MCF 10A (cell line): ENCODE measurements around the gene SLC12A1. TPM values are rescaled to one million over a fixed set of nuclear protein-coding genes. Genes with fewer than 3 reads are reported as not detected.

Experiments used
- BruUV-seq: library from RNA; stranded (reverse); fragments of 400-500 nt; replicated peaks from 2 replicates; lab custom pipeline; 2021; lab: Mats Ljungman, UMichigan
- CTCF ChIA-PET: fragments of 300-600 bp; sonication (Branson Sonifier 250); formaldehyde crosslinking; extraction: SDS; loops from one replicate; lab custom pipeline; 2021; ENCODE audit warnings: antibody characterized with exemption, inconsistent platforms; lab: Yijun Ruan, JAX
- POLR2A ChIA-PET: fragments of 300-600, 350-650 bp; sonication (Branson Sonifier 250); formaldehyde crosslinking; extraction: SDS; loops from one replicate; lab custom pipeline; 2020; ENCODE audit warnings: antibody characterized with exemption, inconsistent platforms; lab: Yijun Ruan, JAX
- DNase-seq: peaks from one replicate; pipeline ENCODE4 v3.0.0-alpha.2; 2018; ENCODE audit not compliant: unreplicated experiment
- H3K27ac Mint-ChIP-seq: one replicate; pipeline ENCODE4 v1.8.0; 2022; ENCODE audit warnings: mild to moderate bottlenecking, low read depth, mixed read lengths; ENCODE audit not compliant: unreplicated experiment
- H3K27me3 Mint-ChIP-seq: one replicate; pipeline ENCODE4 v1.8.0; 2022; ENCODE audit warnings: mixed read lengths; ENCODE audit not compliant: insufficient read depth, unreplicated experiment
- H3K36me3 Mint-ChIP-seq: one replicate; pipeline ENCODE4 v1.8.0; 2022; ENCODE audit warnings: mild to moderate bottlenecking, moderate library complexity, mixed read lengths; ENCODE audit not compliant: insufficient read depth, unreplicated experiment
- H3K4me1 Mint-ChIP-seq: one replicate; pipeline ENCODE4 v1.8.0; 2022; ENCODE audit warnings: mixed read lengths; ENCODE audit not compliant: insufficient read depth, unreplicated experiment
- H3K4me3 Mint-ChIP-seq: one replicate; pipeline ENCODE4 v1.8.0; 2022; ENCODE audit warnings: mild to moderate bottlenecking, moderate library complexity, mixed read lengths; ENCODE audit not compliant: unreplicated experiment
- H3K9me3 Mint-ChIP-seq: one replicate; pipeline ENCODE4 v1.8.0; 2022; ENCODE audit warnings: mixed read lengths; ENCODE audit not compliant: unreplicated experiment
- intact Hi-C: fragments of 100-400 bp; cut with micrococcal nuclease; formaldehyde crosslinking; loops from 2 replicates; pipeline ENCODE4 v1.14.1; 2022
- total RNA-seq: library from RNA; stranded (reverse); gene quantifications from 2 replicates; pipeline ENCODE4 v1.2.3, GENCODE V29; 2022
- TF ChIP-seq, protein P1 (sequence below): fragments of 200-600 bp; IDR thresholded peaks from one replicate; pipeline ENCODE4 v1.8.0; 2022; ENCODE audit warnings: antibody characterized with exemption, mild to moderate bottlenecking; ENCODE audit not compliant: unreplicated experiment

SLC12A1 gene
- total RNA-seq, 1 experiment from 2014 or later, result not detected

- Mint-ChIP-seq H3K27ac (peak overlapping the region; percentile 96), H3K4me3 (peak overlapping the region; percentile 98), H3K27me3 (no peaks in the 10 kb centered on the region), H3K36me3 (peaks cover 8% of the 10 kb centered on the region), H3K9me3 (no peaks in the 10 kb centered on the region), H3K4me1 (peaks cover 19% of the 10 kb centered on the region)
- DNase-seq, result no peak
- BruUV-seq, result TSS peak; percentile 54
- TF ChIP-seq, protein P1, sequence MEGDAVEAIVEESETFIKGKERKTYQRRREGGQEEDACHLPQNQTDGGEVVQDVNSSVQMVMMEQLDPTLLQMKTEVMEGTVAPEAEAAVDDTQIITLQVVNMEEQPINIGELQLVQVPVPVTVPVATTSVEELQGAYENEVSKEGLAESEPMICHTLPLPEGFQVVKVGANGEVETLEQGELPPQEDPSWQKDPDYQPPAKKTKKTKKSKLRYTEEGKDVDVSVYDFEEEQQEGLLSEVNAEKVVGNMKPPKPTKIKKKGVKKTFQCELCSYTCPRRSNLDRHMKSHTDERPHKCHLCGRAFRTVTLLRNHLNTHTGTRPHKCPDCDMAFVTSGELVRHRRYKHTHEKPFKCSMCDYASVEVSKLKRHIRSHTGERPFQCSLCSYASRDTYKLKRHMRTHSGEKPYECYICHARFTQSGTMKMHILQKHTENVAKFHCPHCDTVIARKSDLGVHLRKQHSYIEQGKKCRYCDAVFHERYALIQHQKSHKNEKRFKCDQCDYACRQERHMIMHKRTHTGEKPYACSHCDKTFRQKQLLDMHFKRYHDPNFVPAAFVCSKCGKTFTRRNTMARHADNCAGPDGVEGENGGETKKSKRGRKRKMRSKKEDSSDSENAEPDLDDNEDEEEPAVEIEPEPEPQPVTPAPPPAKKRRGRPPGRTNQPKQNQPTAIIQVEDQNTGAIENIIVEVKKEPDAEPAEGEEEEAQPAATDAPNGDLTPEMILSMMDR, result no peak
- CTCF ChIA-PET, result interaction anchor here (0.6 to 1.9 kb wide), 6 partner anchors 12 to 1134 kb away, joined by 3 to 4 read pairs (median 4); no protein-coding TSS in a partner anchor
- POLR2A ChIA-PET, result interaction anchor here (0.8 to 1.2 kb wide), 6 partner anchors 10 to 715 kb away, joined by 3 to 4 read pairs (median 3); partner anchors contain the start of gene CEP152
- intact Hi-C loops, result no loop called here
Observed at GRCh38 chr15:48330105-48330785, 124.1 kb downstream of the SLC12A1 start.

DNA sequence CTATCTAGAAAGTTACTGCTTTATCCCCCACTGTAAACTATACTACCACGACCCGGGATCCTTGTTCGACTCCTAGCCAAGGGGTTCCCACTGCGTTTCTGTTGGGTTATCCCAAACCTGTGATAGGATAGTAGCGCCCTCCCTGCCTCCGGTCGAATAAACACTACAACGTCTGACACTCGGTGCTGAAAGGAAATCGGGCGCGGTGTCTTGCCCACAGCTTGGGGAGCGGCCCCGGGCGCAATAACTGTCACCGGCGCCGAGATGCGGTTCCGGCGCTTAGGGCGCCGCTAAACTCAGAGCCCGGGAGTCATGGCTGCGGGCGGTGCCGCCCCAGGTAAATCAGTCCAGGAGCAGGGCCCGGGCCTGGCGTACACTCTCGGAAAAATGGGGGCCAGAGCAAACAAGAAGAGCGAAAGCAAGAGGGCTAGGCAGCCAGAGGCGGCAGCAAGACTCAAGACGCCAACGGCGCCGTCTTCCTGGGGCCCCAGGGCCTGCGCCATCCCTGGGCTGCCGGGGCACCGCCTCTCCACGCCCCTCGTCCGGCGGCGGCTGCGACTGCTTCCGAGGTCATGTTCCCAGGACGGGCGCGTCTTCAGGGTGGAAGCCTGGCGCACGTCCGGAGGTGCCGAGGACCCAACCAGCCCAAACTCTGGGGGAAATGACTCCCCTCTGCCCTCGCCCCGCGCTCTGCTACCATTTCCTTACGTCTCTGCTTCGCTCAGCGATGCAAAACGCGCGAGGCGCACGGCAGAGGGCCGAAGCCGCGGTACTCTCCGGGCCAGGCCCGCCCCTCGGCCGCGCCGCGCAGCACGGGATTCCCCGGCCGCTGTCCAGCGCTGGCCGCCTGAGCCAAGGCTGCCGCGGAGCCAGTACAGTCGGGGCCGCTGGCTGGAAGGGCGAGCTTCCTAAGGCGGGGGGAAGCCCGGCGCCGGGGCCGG lies 125.0 kb downstream of the SLC12A1 start, which contains the start of gene DUT:
Gene DUT (plus strand): TSS at position 575 of the 941 bp plus-strand sequence. CDS start 87 bp downstream, at position 662.
- H3K4me1 Mint-ChIP-seq, result peaks cover 25% of the 10 kb centered on the region
- H3K4me3 Mint-ChIP-seq, result peak within 1 kb of the TSS; percentile 98
- ChIA-PET CTCF (interaction anchor here (0.6 to 1.9 kb wide), 4 partner anchors 13 to 238 kb away, joined by 3 to 4 read pairs (median 4); no protein-coding TSS in a partner anchor), POLR2A (interaction anchor here (0.8 to 2.1 kb wide), 8 partner anchors 11 to 714 kb away, joined by 3 to 5 read pairs (median 3); partner anchors contain the start of gene CEP152)
- TF ChIP-seq, protein P1, result no peak
- no peaks in the 10 kb centered on the region for H3K27me3 Mint-ChIP-seq
- peaks cover 8% of the 10 kb centered on the region for H3K36me3 Mint-ChIP-seq
- H3K27ac Mint-ChIP-seq, result peak within 1 kb of the TSS; percentile 96
- H3K9me3 Mint-ChIP-seq, result no peaks in the 10 kb centered on the region
- no TSS peak for BruUV-seq
- intact Hi-C loops, result no loop called here
- DNase-seq, result peak; percentile 84

GRCh38 chr15:48331796-48332641 lies 125.9 kb downstream of the SLC12A1 start:
- H3K4me3 Mint-ChIP-seq, result peak overlapping the region; percentile 98
- H3K27ac Mint-ChIP-seq, result peak overlapping the region; percentile 96
- H3K4me1 Mint-ChIP-seq, result peaks cover 25% of the 10 kb centered on the region
- DNase-seq, result peak; percentile 78
- TF ChIP-seq, protein P1, result no peak
- ChIA-PET CTCF (interaction anchor here (0.5 to 1.4 kb wide), 6 partner anchors 9 to 1135 kb away, joined by 3 to 7 read pairs (median 4); no protein-coding TSS in a partner anchor), POLR2A (interaction anchor here (1.2 to 2.1 kb wide), 3 partner anchors 9 to 478 kb away, joined by 3 to 5 read pairs (median 4); partner anchors contain the start of gene CEP152)
- no peaks in the 10 kb centered on the region for H3K27me3 Mint-ChIP-seq
- no TSS peak for BruUV-seq
- peaks cover 8% of the 10 kb centered on the region for H3K36me3 Mint-ChIP-seq
- no peaks in the 10 kb centered on the region for H3K9me3 Mint-ChIP-seq
- intact Hi-C loops, result no loop called here
